A673 (cell line): ENCODE measurements around the gene GNAQ.

ENCODE experiments used
- EZH2 ChIP-seq: fragments of 200-600 bp; sonication (generic); IDR thresholded peaks from 2 replicates; pipeline ENCODE4 v1.6.1; 2017; ENCODE audit warnings: borderline replicate concordance, low read depth, mild to moderate bottlenecking, mixed read lengths, antibody characterized with exemption, low read length; ENCODE audit not compliant: poor library complexity, severe bottlenecking
- TF ChIP-seq, protein P1 (sequence below): fragments of 300-800, 200-600 bp; sonication (generic); conservative IDR thresholded peaks from 2 replicates; pipeline ENCODE4 v1.5.1; 2017; ENCODE audit warnings: low read depth, mild to moderate bottlenecking, antibody characterized with exemption, low read length, moderate library complexity, mixed read lengths

DNA sequence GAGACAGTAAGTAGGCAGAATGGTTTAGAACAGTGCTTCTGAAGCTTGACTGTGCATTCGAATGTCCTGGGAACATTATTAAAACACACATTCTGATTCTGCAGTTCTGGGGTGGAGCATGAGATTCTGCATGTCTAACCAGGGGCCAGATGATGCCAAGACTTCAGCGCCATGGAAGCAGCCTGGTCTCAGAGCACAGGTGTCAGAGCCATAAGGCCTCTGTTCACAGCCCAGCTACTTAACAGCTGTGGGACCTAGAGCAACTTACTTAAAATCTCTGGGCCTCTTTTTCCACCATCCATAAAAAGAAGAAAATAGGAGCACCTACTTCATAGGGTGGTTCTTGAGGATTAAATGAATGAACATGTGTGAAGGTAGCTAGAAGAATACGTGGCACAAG, 84.0 kb downstream of the GNAQ start:
- TF ChIP-seq EZH2: no peak
- TF ChIP-seq, protein P1, sequence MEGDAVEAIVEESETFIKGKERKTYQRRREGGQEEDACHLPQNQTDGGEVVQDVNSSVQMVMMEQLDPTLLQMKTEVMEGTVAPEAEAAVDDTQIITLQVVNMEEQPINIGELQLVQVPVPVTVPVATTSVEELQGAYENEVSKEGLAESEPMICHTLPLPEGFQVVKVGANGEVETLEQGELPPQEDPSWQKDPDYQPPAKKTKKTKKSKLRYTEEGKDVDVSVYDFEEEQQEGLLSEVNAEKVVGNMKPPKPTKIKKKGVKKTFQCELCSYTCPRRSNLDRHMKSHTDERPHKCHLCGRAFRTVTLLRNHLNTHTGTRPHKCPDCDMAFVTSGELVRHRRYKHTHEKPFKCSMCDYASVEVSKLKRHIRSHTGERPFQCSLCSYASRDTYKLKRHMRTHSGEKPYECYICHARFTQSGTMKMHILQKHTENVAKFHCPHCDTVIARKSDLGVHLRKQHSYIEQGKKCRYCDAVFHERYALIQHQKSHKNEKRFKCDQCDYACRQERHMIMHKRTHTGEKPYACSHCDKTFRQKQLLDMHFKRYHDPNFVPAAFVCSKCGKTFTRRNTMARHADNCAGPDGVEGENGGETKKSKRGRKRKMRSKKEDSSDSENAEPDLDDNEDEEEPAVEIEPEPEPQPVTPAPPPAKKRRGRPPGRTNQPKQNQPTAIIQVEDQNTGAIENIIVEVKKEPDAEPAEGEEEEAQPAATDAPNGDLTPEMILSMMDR: no peak
